GM19099 (cell line): Measurements from ENCODE around the gene KRTAP13-4.

Source experiments
- POLR2A ChIP-seq: IDR thresholded peaks from 3 replicates; pipeline ENCODE4 v1.6.1; 2011; ENCODE audit warnings: low read depth; ENCODE audit not compliant: insufficient read length; ENCODE audit errors: extremely low read depth

The KRTAP13-4 gene

DNA sequence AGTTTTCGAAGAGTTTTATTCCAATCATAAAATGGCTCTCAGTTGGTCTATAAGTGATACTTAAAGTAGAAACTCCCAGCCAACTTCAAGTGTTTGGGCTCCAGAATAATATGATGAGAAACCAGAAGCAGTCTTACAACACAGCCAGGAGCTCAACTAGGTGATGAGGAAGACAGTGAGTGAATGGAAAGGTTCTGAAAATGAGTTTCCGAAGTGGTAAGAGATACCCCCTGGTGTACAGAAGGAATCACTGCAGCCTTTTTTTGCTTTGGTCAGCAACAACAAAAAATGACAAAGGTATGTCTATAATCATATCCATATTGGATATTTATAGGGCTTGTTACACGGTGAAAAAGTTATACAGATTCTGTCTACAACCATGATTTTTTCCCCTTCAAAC, 33.7 kb downstream of the KRTAP13-4 start:
- no peak for TF ChIP-seq POLR2A

DNA sequence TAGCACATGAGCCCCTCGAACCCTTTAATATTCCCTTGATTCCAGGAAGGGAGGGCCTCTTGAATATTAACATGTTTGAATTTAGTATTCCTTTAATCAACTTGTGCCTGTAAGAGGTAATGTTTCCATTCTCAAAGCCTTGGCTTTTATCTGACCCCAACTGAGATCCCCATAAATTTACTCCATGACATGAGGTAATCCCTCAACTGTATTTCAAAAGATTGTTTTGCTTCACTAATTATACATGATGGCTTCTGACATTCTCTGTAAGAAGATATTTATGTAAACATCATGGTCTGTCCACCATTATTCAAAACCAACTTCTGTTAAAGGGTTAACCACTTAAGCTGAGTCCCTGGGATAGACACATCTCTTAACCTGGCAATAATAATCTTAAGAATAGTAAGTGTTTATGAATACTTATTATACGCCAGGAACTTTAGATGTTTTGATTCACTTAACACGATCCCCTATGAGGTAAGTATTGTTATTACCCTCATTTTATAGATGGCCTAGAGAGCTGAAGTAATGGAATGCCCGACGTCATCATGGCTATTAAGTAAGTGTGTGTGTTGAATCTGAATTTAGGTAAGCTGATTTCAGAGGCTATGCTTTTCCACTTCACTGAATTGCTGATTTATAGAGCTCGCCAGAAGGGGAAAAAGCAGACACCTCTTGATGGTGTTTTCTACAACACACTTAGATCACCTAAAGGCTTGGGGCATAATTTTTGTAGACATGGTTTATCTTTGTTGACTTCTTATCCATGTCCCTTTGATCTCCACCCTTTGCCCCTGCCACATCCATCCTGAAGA, 39.1 kb downstream of the KRTAP13-4 start:
- no peak for TF ChIP-seq POLR2A

DNA sequence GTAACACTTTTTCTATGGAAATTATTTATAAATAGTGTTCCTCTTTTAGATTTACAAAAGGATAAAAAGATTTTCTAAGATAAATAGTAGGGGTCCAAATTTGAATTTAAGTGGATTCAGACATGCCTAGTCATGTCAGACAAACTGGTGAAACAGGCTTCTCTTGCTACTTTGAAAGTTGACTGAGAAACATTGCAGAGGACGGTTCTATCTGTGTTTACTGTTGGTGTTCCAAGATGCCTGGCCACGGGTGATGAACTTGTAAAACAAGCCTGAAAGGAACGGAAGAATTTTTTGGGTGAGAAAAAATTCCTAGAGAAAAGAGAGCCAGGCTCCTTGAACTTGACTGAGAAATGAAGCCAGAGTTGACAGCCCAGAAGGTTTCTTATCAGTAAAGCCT, 48.0 kb downstream of the KRTAP13-4 start:
- no peak for TF ChIP-seq POLR2A

DNA sequence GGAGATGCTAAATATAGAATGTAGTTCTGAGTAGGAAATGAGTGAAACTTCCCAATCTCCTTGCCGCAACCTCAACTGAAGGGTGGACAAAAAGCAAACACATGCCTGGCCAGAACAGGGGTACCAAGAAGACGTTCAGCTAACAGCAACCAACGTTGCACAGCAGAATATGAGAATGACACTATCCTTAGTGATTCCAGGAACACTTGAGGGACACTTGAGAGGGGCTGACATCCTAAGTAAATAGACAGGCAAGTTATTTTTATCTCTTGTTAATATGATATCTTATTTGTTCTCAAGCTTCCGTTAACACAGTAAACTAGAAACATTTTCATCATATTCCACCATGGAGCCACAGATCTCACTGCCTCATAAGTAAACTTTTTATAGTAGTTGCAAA, 49.2 kb downstream of the KRTAP13-4 start:
- no peak for TF ChIP-seq POLR2A

DNA sequence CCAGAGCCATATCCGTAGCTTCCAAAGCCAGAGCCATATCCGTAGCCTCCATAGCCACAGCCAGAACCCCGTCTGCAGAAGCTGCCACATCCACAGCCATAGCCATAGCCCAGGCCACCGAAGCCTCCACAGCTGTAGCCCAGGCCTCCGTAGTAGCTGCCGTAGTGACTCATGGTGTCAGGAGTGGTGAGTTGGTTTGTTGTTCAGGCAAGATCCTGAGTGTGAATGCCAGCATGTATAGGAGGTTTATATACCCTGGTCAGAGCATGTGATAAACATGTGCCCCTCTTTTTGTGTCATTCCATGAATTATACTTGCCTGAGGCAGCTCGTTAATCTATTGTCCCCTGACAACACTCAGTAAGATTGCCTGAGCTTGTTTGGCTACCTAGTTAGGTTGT, 50.1 kb downstream of the KRTAP13-4 start, which contains the start of gene KRTAP19-1:
Gene KRTAP19-1, minus strand, starts transcription at position 223 of the 400 bp plus-strand sequence. Its CDS starts 50 bp downstream, at position 173.
- no peak for TF ChIP-seq POLR2A
